ENCODE data around the gene PAX5. TPM values are rescaled to one million over a fixed set of nuclear protein-coding genes. Genes with fewer than 3 reads are reported as not detected.

PAX5 gene
- total RNA-seq, 2 donors from 2014 or later: 0.52 TPM; not detected in 1

DNA sequence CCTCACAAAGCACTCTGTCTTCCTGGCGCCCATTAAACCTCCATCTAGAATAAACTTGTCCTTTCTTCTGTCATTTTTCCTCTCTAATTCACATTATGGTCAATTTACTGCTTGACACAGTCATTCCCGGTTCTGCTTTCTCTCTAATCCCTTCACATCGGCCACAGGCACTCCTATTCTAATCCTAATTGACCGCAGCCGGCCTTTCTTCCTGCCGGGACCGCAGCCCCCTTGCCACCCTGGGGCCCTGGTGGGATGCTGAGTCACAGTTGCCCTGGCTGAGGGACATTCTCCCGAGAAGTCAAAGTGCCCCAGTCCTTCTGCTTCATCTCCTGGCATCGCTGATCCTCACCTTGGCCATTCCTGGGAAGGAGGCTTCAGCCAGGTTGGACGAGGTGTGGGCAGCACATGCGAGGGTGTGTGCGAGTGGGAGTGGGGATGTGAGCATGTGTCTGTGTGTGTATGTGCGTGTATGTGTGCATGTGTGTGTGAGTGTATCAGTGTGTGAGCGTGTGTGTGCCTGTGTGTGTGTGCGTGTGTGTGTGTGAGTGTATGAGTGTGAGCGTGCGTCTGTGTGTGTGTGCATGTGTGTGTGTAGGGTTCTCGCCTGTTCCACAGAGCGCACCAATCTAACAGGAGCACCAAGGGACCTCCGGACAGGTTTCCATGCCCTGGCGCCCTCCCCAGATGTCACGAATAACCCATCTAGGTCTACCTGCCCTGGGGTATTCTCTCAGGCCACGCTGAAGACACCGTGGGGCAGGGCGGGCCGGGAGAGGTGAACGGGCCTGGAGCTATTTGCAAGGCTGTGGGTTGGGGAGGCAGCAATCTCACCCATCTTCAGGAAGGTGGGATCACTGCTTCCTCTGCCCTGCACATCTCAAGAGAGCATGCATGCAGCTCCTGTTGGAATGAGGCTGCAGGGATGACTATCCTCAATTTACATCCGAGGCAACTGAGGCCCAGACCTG lies 191.2 kb downstream of the PAX5 start:
- 70% methylated on average over 26 to 27 of the region's 28 CpGs for WGBS, 2 donors
- Histone ChIP-seq H3K4me1 (no peaks in the 10 kb centered on the region), H3K36me3 (replicated peaks in 1 of 2; ENCODE audit: insufficient read depth in 1 of 2, low read depth in 2 of 2) (no peaks in the 10 kb centered on the region), H3K4me3 (no peak overlapping the region), H3K9me3 (no peaks in the 10 kb centered on the region), H3K27ac (no peak overlapping the region), H3K27me3 (no peaks in the 10 kb centered on the region)
- intact Hi-C loops (cut with DNase I): no loop called here
- ATAC-seq (no peak), DNase-seq (no peak)
- TF ChIP-seq CTCF (IDR thresholded peaks at IDR 0.05) (no peak), POLR2A (IDR thresholded peaks at IDR 0.05) (no peak)

- Histone ChIP-seq H3K4me1 (no peaks in the 10 kb centered on the region), H3K9me3 (no peaks in the 10 kb centered on the region), H3K4me3 (no peak overlapping the region), H3K27me3 (no peaks in the 10 kb centered on the region), H3K36me3 (replicated peaks in 1 of 2; ENCODE audit: insufficient read depth in 1 of 2, low read depth in 2 of 2) (no peaks in the 10 kb centered on the region), H3K27ac (no peak overlapping the region)
- DNase-seq: no peak
- no peak for TF ChIP-seq CTCF (IDR thresholded peaks at IDR 0.05)
- TF ChIP-seq POLR2A (IDR thresholded peaks at IDR 0.05): no peak
- intact Hi-C loops (cut with DNase I): no loop called here
- no peak for ATAC-seq
- WGBS, 2 donors: 77 to 84% methylated on average over 2 of the region's 2 CpGs
Measured at GRCh38 chr9:36840898-36841536, 193.1 kb downstream of the PAX5 start.

GRCh38 chr9:36839131-36839885 lies 194.8 kb downstream of the PAX5 start:
- no peaks in the 10 kb centered on the region for H3K4me1 ChIP-seq
- H3K9me3 ChIP-seq: no peaks in the 10 kb centered on the region
- TF ChIP-seq POLR2A (IDR thresholded peaks at IDR 0.05) (no peak), CTCF (IDR thresholded peaks at IDR 0.05) (no peak)
- H3K36me3 ChIP-seq (replicated peaks in 1 of 2; ENCODE audit: insufficient read depth in 1 of 2, low read depth in 2 of 2): no peaks in the 10 kb centered on the region
- DNase-seq (no peak), ATAC-seq (no peak)
- H3K4me3 ChIP-seq: no peak overlapping the region
- no peak overlapping the region for H3K27ac ChIP-seq
- intact Hi-C loops (cut with DNase I): no loop called here
- H3K27me3 ChIP-seq: no peaks in the 10 kb centered on the region
- WGBS, 2 donors: 70 to 88% methylated on average over 6 to 15 of the region's 15 CpGs

GRCh38 chr9:36837431-36838405 lies 196.3 kb downstream of the PAX5 start:
- Histone ChIP-seq H3K27me3 (no peaks in the 10 kb centered on the region), H3K36me3 (replicated peaks in 1 of 2; ENCODE audit: insufficient read depth in 1 of 2, low read depth in 2 of 2) (no peaks in the 10 kb centered on the region), H3K4me1 (peaks cover 4% of the 10 kb centered on the region), H3K27ac (no peak overlapping the region), H3K4me3 (no peak overlapping the region), H3K9me3 (no peaks in the 10 kb centered on the region)
- intact Hi-C loops (cut with DNase I): no loop called here
- DNase-seq (no peak), ATAC-seq (no peak)
- TF ChIP-seq POLR2A (IDR thresholded peaks at IDR 0.05): no peak
- TF ChIP-seq CTCF (IDR thresholded peaks at IDR 0.05): no peak
- 80 to 83% methylated on average over 15 to 17 of the region's 17 CpGs for WGBS, 2 donors
